Stimulated activated CD4-positive, alpha-beta T cell treated with anti-CD3 and anti-CD28 coated beads, Interleukin-1b, Interleukin-23, amount 100 ng/mL, for 4 hours (primary cell): ENCODE data around the gene PRTFDC1.
A peak's percentile ranks its signal among the peaks of the same experiment; 100 is the strongest.
"Not testable (repeated sequence)": the region's sequence is repeated elsewhere in the genome, so short reads cannot be mapped to it uniquely, and the experiment has no call there.

Experiments used
- DNase-seq, 2 donors: peaks; one replicate each; pipeline ENCODE4 v3.0.0-alpha.2; 2020; ENCODE audit warnings: low read depth in 2 of 2

The PRTFDC1 gene

GRCh38 chr10:24952143-24952706, at the start of gene PRTFDC1:
PRTFDC1 (minus strand) TSS chr10:24952606; CDS start chr10:24952575, 31 bp downstream.
- DNase-seq: peak in 1 of 2 donors; percentile 2

DNA sequence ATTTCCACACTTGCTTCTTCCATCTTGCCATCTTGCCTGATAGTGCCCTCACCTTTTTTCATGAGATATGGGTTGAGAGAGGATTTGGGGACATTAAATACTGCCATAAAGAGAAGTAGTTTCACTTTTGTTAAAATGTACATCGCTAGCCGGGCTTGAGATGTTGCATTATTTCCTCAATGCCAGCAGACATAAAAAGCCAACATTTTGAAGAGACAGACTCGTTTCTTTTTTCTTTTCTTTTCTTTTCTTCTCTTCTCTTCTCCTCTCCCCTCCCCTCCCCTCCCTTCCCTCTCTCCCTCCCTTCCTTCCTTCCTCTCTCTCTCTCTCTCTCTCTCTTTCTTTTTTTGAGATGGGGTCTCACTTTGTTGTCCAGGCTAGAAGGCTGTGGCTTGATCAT, 45.6 kb upstream of the PRTFDC1 start:
- no peak for DNase-seq

GRCh38 chr10:24995072-24995471, 42.7 kb upstream of the PRTFDC1 start:
- no peak for DNase-seq

DNA sequence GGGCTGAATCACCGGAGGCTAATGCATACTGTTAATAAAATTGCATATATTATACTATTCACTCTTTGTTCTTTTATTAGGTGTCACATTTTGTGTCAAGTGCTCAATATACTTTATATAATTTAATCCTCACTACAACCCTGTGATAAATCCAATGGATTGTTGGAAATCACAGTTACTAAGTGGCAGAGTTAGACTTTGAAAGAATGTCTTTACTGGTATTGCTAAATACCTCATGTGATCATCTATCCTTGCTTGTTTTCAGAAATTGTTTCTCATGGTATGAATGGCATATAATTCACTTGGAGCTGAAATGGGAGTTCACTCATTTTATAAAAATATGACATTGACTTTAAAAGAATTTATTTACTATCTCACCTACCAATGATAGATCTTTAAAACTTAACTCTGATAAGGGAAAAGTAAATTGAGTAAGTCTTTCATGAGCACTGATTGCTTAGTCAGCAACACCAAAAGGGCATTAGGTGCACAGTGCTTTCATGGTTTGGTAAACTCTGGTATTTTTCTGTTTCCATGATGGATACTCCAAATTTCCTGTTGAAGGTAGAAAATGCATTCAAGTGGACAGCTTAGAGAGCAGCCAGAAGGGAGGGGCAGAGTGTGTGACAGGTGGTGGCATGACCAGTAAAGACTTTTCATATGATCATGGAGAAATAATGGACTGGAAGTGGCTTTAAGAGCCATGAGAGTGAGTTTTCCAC, 41.0 kb upstream of the PRTFDC1 start:
- DNase-seq: no peak

- DNase-seq: no peak
Observed at GRCh38 chr10:24992512-24993133, 40.2 kb upstream of the PRTFDC1 start.

DNA sequence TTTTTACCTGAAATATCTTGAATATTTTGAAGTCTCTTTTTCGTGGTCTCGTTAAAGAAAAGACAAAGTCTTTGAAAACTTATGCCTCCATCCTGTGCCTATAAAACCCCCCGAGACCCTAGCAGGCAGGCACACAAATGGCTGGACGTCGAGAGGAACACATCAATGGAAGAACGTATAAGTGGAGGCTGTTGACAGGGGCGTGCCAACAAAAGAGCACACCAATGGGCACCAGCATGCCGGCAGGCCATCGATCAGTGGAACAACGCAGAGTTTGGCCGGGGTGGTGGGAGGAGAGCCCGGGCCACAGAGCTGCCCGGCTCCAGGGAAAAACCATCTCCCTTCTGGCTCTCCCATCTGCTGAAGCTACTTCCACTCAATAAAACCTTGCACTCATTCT, 38.9 kb upstream of the PRTFDC1 start:
- DNase-seq: no peak

GRCh38 chr10:24989867-24990266, 37.5 kb upstream of the PRTFDC1 start:
- DNase-seq: no peak

DNA sequence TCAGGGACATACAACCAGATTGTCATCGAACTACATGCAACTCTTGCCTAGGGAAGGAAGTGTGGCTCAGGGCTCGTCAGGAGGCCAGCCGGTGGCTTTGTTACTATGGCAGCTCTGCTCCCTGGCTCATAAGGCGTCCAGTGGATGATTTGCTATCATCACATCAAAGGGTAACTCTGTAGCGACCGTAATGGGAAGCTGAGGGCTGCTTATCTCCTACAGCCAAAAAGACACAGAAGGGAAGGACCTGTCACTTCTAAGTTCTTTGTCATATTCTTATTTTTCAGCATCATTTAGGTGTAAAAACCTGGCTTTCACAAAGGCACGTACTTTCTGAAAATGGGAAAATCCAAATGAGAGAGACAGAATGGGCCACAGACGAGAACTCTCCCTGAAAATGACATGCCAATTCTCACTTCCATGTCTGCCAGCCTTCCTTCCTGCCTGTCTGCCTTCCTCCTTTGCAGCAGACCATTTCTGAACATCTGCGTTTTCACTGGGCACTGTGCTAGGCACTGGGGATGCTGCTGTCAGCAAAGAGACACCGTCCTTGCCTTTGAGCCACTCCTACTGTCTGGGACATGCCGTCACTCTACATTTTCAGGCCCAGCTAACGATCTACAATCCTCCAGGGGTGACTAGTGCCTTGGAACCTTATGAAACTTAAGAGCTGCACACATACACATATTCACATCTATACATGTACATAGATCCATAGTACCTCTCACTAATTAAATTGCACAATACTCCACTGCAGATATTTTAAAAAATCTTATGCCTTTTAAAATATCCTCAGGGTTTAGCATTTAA, 36.6 kb upstream of the PRTFDC1 start:
- no peak for DNase-seq

DNA sequence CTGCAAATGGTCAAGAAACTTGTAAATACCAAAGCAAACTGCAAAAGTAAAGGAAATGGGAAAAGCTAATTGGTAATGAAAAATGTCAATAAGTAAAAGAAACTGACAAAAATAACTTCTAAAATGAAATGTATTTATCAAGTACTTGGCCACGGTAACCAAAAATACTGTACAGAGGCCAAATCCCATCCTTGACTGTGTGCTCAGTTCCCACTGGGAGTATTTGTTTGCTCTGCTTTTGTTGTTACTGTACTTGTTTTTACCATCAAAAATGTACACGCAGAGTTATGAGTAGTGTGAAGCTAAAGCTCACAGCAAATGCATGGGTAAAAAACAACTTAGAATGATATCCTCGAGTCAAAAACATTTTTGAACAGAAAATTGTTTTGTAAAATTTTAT, 32.5 kb upstream of the PRTFDC1 start:
- DNase-seq: no peak

- DNase-seq: no peak
Observed at GRCh38 chr10:24983946-24984345, 31.5 kb upstream of the PRTFDC1 start.

DNA sequence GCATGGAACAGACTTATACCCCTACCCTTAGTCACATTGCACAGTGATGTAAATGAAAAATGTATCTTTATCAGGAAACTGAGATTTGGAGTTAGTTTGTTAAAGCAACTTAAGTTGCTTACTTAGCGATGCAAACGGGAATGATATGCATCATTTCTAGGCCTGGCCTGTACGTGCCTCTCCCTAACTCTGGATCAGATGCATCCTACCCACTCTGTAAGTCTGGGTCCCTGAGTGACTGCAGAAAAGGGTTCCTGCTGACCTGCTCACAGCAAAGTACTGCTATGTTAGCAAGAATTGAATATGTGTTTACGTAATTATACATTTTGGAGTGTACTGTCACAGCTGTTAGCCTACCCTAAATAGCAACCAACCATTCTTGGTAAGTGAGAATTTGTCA, 30.7 kb upstream of the PRTFDC1 start:
- no peak for DNase-seq

DNA sequence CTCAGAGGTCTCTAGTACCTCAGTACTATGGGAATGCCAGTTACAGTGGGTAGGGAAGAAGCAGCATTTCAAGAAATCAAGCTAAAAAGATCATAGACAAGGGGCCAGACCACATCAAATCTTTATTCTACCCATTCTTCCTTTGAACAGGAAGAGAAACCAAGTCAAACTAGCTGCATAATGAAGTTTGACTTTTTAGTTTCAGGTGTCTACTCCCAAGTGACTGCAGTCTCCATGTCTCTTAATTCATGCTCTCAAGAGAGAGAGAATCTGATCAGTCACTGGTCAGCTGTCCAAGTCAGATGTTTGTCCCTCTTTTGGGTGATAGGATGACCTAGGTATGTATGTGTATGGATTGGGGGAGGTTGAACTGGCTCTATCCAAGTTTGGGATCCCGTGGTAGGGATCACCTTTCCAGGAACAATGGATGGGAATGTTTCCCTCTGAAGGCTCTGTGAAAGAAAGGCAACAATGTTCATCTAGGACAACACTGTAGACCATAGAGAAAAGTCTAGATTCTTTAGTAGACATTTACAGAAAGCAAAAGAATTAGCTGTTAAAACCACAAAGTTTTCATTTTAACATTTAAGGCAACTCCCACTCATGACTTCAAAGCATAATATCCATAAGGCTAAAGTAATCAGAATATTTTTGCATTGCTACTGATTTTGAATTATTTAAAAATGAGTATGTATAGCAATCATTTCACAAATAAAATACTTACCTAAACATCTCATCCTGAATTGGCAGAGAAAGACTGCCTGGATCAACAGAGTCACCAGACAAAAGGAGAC, 30.1 kb upstream of the PRTFDC1 start:
- DNase-seq: no peak

DNA sequence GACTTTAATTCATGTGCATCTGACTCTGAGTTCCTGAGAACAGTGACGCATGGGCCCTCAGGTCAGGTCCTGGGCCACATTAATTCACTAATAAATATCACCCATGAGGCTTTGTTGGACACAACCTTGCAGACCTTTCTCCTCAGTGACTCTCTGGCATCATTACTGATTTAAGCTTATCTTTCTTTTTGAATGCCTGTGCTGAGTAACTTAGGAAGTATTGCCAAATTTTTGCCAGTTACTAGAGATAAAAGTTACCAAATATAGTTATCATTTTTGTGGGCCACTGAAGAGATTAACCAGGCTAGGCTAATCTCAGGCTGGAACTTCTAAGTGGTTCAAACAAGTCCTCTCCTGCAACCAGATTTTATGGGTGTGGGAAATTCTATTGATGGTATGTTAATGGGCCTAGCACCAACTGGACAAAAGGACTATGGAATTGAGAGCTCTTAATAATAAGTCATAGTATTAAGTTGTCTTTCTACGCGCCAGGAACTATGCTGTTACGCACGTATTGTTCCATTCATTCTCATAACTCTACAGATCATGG, 28.8 kb upstream of the PRTFDC1 start:
- DNase-seq: no peak

DNA sequence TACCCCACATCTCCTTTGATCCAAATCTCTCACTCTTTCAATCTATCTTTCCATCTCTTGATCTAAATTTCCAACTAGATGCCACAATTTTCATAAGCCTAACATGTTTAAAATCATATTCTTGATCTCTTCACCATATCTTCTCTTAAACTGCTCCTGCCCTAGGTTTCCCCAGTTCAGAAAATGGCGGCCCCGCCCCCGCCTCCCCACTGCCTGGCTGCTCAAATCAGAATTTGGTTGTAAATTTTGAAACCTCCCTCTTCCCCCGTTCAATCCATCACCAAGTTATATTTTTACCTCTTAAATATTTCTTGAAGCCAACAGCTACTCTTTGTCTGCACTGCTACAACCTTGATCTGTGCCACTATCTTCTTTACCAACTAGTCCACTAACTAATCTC, 27.3 kb upstream of the PRTFDC1 start:
- no peak for DNase-seq

GRCh38 chr10:24974976-24975375, 22.6 kb upstream of the PRTFDC1 start:
- DNase-seq: no peak

DNA sequence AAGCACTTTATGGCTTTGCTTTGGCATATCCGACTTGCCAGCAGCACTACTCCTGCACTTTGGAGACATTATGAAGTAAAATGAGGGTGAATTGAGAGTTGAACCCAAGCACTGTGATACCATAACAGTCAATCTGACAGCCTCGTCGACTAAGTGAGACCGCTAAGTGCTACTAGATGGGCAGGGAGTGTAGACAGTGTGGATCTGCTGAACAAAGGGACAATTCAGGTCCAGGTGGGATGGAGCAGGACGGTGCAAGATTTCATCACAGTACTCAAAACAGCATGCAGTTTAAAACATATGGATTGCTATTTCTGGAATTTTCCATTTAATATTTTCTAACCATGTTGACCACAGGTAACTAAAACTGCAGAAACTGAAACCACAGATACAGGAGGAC, 20.8 kb upstream of the PRTFDC1 start:
- no peak for DNase-seq

DNA sequence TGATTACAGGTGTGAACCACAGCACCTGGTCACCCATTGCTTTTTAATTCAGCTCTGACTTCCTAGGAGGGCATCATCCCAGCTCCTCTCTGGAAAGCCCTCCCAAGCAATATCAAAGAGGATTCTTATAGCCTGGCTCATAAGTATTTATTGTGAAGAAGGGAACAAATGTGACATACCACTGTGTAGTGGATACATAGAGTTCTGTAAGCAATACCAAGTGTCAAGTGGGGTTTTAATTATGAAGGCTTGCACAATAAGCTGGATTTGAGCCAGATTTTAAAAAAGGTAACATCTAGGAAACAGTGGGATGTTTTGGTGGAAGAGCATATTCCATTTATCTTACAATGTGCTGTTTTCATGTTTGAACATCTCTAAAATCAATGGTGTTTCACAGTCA, 19.0 kb upstream of the PRTFDC1 start:
- no peak for DNase-seq

DNA sequence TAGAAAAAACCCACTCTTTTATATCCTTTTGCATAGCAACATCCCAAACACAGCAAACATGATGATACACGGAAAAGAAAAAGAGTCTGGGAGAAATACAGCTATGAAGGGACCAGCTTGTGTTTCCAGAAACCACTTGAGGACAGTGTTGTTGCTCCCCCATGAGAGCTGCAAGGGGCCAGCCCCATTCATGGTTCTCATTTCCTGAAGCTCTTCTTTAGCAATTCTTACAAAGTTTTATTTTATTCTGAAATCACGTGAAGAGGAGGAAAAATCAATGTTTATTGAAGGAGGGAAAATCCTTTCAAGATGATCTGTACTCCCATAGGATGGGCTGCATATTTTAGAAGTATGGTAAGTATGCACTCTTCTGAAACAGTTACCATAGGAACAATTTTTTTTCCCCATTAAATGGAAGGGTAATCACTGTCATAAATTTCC, 17.5 kb upstream of the PRTFDC1 start:
- DNase-seq: no peak

GRCh38 chr10:24968951-24969350, 16.5 kb upstream of the PRTFDC1 start:
- not testable (repeated sequence) for DNase-seq

GRCh38 chr10:24968349-24968748, 15.9 kb upstream of the PRTFDC1 start:
- no peak for DNase-seq

DNA sequence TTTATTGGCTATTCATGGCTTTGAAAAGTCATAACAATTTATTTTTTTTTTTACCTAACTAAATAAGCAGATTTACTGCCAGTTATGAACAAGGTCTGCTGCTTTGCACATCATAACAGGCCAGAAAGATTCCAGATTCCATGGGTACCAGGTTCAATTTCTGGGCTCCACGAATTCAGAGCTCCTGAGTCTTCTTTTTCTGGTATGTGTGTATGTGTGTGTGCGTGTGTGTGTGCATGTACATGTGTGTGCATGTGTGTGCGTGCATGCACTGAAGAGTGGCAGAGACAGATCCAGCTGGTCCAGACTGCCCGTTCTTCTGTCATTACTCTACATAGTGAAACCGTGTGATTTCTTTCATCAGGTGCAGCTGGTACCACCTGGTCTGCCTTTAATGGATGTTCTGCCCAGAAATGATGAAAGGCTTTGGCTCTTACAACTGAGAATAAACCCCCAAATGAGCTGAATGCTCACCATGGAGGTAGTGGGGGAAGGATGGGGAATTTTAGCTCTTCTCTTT, 14.6 kb upstream of the PRTFDC1 start:
- DNase-seq: no peak
